Stimulated activated CD4-positive, alpha-beta T cell treated with anti-CD3 and anti-CD28 coated beads, Interleukin-1b, Interleukin-23, amount 100 ng/mL, for 48 hours (primary cell): ENCODE data around the gene NPS.

Experiments used
- DNase-seq: peaks from one replicate; pipeline ENCODE4 v3.0.0-alpha.2; 2020

The NPS gene

GRCh38 chr10:127563718-127564553 is 14.8 kb downstream of the NPS start:
- DNase-seq, result peak; percentile 19

GRCh38 chr10:127564644-127565043 is 15.5 kb downstream of the NPS start:
- no peak for DNase-seq

GRCh38 chr10:127565583-127565982 is 16.5 kb downstream of the NPS start:
- no peak for DNase-seq

- DNase-seq, result no peak
Measured at GRCh38 chr10:127569210-127569609, 20.1 kb downstream of the NPS start.

GRCh38 chr10:127570036-127570435 is 20.9 kb downstream of the NPS start:
- DNase-seq, result no peak

- no peak for DNase-seq
Measured at GRCh38 chr10:127571386-127571785, 22.3 kb downstream of the NPS start.

GRCh38 chr10:127576051-127576450 is 26.9 kb downstream of the NPS start:
- DNase-seq, result no peak

GRCh38 chr10:127576740-127577161 is 27.6 kb downstream of the NPS start:
- DNase-seq, result no peak

- no peak for DNase-seq
Measured at GRCh38 chr10:127577376-127578258, 28.5 kb downstream of the NPS start.

GRCh38 chr10:127578259-127578960 is 29.3 kb downstream of the NPS start:
- DNase-seq, result no peak

GRCh38 chr10:127578961-127579305 is 29.8 kb downstream of the NPS start:
- no peak for DNase-seq

- no peak for DNase-seq
Measured at GRCh38 chr10:127579640-127580039, 30.5 kb downstream of the NPS start.

- DNase-seq, result no peak
Measured at GRCh38 chr10:127580822-127581221, 31.7 kb downstream of the NPS start.

GRCh38 chr10:127585519-127586023 is 36.5 kb downstream of the NPS start:
- DNase-seq, result no peak

- no peak for DNase-seq
Measured at GRCh38 chr10:127587668-127588365, 38.7 kb downstream of the NPS start.

GRCh38 chr10:127592586-127592985 is 43.5 kb downstream of the NPS start:
- DNase-seq, result no peak

- DNase-seq, result no peak
Measured at GRCh38 chr10:127600479-127600878, 51.4 kb downstream of the NPS start.
